ENCODE results near the gene LAMTOR5.
"Not testable (repeated sequence)": the region's sequence is repeated elsewhere in the genome, so short reads cannot be mapped to it uniquely, and the experiment has no call there.

Gene LAMTOR5

DNA sequence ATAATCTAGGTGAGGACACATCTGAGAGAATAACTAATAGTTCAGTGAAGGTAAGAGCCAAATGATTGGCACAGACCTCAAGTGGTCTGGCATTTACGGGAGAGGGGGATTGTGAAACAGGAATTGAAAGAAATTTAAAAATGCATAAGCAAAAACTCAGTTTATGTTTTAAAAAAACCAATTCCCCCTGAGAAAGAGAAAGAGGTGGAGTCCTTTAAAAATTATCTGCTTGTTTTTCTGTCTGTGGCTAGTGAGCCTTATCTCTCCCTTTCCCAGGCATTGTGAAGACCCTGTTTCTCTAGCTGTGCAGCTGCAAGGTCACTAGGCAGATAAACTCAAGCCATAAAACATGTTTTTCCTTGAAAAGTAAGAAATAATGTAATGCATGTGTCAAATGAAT lies 5.6 kb upstream of the LAMTOR5 start:
- H3K9me3 ChIP-seq (ENCODE audit: control insufficient read depth in 5 of 5, low read length in 5 of 5); H3K4me3 ChIP-seq (ENCODE audit: low read depth in 1 of 5, low read length in 5 of 5); H3K27ac ChIP-seq (ENCODE audit: low read depth, low read length); H3K36me3 ChIP-seq (ENCODE audit: control insufficient read depth in 5 of 5, insufficient read depth in 5 of 5, low read length in 5 of 5); H3K27me3 ChIP-seq (ENCODE audit: control insufficient read depth in 5 of 5, insufficient read depth in 4 of 5, low read length in 5 of 5): not testable (repeated sequence)
- Histone ChIP-seq H3K9ac (ENCODE audit: low read length in 5 of 5) (peak overlapping the region in 1 of 5 donors; percentile 2), H3K4me1 (ENCODE audit: control insufficient read depth in 5 of 5, insufficient read depth in 5 of 5, low read length in 5 of 5) (peaks cover 0 to 25% (median 15%) of the 10 kb centered on the region in 5 donors)

GRCh38 chr1:110412576-110412975 lies 5.1 kb upstream of the LAMTOR5 start:
- H3K27me3 ChIP-seq (ENCODE audit: control insufficient read depth in 5 of 5, insufficient read depth in 4 of 5, low read length in 5 of 5), result no peaks in the 10 kb centered on the region
- H3K4me1 ChIP-seq (ENCODE audit: control insufficient read depth in 5 of 5, insufficient read depth in 5 of 5, low read length in 5 of 5), result peaks cover 0 to 28% (median 17%) of the 10 kb centered on the region in 5 donors
- no peak overlapping the region for H3K4me3 ChIP-seq (ENCODE audit: low read depth in 1 of 5, low read length in 5 of 5)
- H3K9ac ChIP-seq (ENCODE audit: low read length in 5 of 5), result peak overlapping the region in 2 of 5 donors; percentile 2 to 32
- H3K27ac ChIP-seq (ENCODE audit: low read depth, low read length), result no peak overlapping the region
- no peaks in the 10 kb centered on the region for H3K9me3 ChIP-seq (ENCODE audit: control insufficient read depth in 5 of 5, low read length in 5 of 5)
- H3K36me3 ChIP-seq (ENCODE audit: control insufficient read depth in 5 of 5, insufficient read depth in 5 of 5, low read length in 5 of 5), result no peaks in the 10 kb centered on the region

DNA sequence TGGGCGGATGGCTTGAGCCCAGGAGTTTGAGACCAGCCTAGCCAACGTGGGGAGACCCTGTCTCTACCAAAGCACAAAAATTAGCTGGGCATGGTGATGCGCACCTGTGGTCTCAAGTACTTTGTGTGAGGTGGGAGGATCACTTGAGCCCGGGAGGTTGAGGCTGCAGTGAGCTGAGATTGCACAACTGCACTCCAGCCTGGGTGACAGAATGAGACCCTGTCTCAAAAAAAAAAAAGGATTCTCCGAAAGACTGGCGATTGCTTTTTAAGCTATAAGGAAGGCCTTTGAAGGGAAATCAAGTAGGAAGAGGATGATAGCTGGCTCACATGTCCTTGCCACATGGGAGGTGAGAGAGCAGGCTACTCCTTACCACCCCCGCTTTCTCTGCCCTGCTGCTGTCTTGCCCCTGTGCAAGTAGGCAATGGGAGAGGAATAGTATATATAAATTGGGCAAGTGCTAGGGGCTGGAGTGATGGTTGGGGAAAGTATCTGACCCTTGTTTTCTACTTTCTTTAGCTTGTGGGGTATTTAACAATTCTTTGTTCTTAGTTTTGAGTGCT lies 3.8 kb upstream of the LAMTOR5 start:
- H3K9me3 ChIP-seq (ENCODE audit: control insufficient read depth in 5 of 5, low read length in 5 of 5), result no peaks in the 10 kb centered on the region

DNA sequence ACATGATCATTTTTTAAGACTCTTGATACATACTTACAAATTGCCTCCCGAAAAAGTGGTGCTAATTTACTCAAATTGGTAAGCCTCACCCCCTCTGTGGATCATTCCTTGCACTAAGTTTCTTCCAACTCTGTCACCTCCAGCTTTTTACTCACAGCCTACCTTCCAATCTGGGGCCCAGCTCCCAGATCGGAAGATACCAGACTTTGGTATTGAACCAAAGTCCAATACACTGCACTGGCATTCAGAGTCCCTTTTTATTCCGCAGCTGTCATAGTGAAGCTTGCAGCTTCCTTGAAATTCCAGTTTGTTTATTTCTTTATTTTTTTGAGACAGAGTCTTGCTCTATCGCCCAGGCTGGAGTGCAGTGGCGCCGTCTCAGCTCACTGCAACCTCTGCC lies 1.8 kb upstream of the LAMTOR5 start:
- Histone ChIP-seq H3K4me3 (ENCODE audit: low read depth in 1 of 5, low read length in 5 of 5) (no peak overlapping the region), H3K27me3 (ENCODE audit: control insufficient read depth in 5 of 5, insufficient read depth in 4 of 5, low read length in 5 of 5) (no peaks in the 10 kb centered on the region), H3K9me3 (ENCODE audit: control insufficient read depth in 5 of 5, low read length in 5 of 5) (no peaks in the 10 kb centered on the region), H3K27ac (ENCODE audit: low read depth, low read length) (no peak overlapping the region), H3K4me1 (ENCODE audit: control insufficient read depth in 5 of 5, insufficient read depth in 5 of 5, low read length in 5 of 5) (peaks cover 2 to 32% (median 29%) of the 10 kb centered on the region in 5 donors), H3K36me3 (ENCODE audit: control insufficient read depth in 5 of 5, insufficient read depth in 5 of 5, low read length in 5 of 5) (peaks cover 2 to 14% (median 8%) of the 10 kb centered on the region in 5 donors), H3K9ac (ENCODE audit: low read length in 5 of 5) (no peak overlapping the region)

More for the DNA sequence above, 3.8 kb upstream of the LAMTOR5 start:
- Histone ChIP-seq H3K4me1 (ENCODE audit: control insufficient read depth in 5 of 5, insufficient read depth in 5 of 5, low read length in 5 of 5) (peaks cover 0 to 36% (median 27%) of the 10 kb centered on the region in 5 donors), H3K27me3 (ENCODE audit: control insufficient read depth in 5 of 5, insufficient read depth in 4 of 5, low read length in 5 of 5) (no peaks in the 10 kb centered on the region), H3K9ac (ENCODE audit: low read length in 5 of 5) (no peak overlapping the region), H3K36me3 (ENCODE audit: control insufficient read depth in 5 of 5, insufficient read depth in 5 of 5, low read length in 5 of 5) (no peaks in the 10 kb centered on the region), H3K27ac (ENCODE audit: low read depth, low read length) (no peak overlapping the region), H3K4me3 (ENCODE audit: low read depth in 1 of 5, low read length in 5 of 5) (no peak overlapping the region)

- Histone ChIP-seq H3K4me1 (ENCODE audit: control insufficient read depth in 5 of 5, insufficient read depth in 5 of 5, low read length in 5 of 5) (peaks cover 2 to 30% (median 28%) of the 10 kb centered on the region in 5 donors), H3K9ac (ENCODE audit: low read length in 5 of 5) (no peak overlapping the region), H3K9me3 (ENCODE audit: control insufficient read depth in 5 of 5, low read length in 5 of 5) (no peaks in the 10 kb centered on the region), H3K27me3 (ENCODE audit: control insufficient read depth in 5 of 5, insufficient read depth in 4 of 5, low read length in 5 of 5) (no peaks in the 10 kb centered on the region), H3K36me3 (ENCODE audit: control insufficient read depth in 5 of 5, insufficient read depth in 5 of 5, low read length in 5 of 5) (peaks cover 9 to 22% (median 15%) of the 10 kb centered on the region in 5 donors), H3K27ac (ENCODE audit: low read depth, low read length) (no peak overlapping the region), H3K4me3 (ENCODE audit: low read depth in 1 of 5, low read length in 5 of 5) (peak overlapping the region; percentile 29 to 98 (median 92))
These were observed 994 bp upstream of the LAMTOR5 start for GRCh38 chr1:110408488-110408887.

DNA sequence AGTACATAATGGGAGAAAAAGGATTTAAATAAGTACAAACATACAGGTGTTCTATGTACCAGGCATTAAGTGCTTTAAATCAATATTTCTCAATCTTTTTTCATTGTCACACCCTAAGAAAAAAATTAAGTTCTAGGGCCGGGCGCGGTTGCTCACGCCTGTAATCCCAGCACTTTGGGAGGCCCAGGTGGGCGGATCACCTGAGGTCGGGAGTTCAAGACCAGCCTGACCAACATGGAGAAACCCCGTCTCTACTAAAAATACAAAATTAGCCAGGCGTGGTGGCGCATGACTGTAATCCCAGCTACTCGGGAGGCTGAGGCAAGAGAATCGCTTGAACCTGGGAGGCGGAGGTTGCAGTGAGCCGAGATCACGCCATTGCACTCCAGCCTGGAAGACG lies 1.1 kb downstream of the LAMTOR5 start:
- Histone ChIP-seq H3K27ac (ENCODE audit: low read depth, low read length) (peak overlapping the region; percentile 37), H3K4me1 (ENCODE audit: control insufficient read depth in 5 of 5, insufficient read depth in 5 of 5, low read length in 5 of 5) (peaks cover 2 to 26% (median 22%) of the 10 kb centered on the region in 5 donors), H3K4me3 (ENCODE audit: low read depth in 1 of 5, low read length in 5 of 5) (peak overlapping the region; percentile 85 to 98 (median 93)), H3K9ac (ENCODE audit: low read length in 5 of 5) (peak overlapping the region; percentile 97 to 99 (median 98)), H3K36me3 (ENCODE audit: control insufficient read depth in 5 of 5, insufficient read depth in 5 of 5, low read length in 5 of 5) (peaks cover 23 to 43% (median 36%) of the 10 kb centered on the region in 5 donors)
- not testable (repeated sequence) for H3K27me3 ChIP-seq (ENCODE audit: control insufficient read depth in 5 of 5, insufficient read depth in 4 of 5, low read length in 5 of 5); H3K9me3 ChIP-seq (ENCODE audit: control insufficient read depth in 5 of 5, low read length in 5 of 5)

GRCh38 chr1:110404401-110404800 lies 3.1 kb downstream of the LAMTOR5 start:
- peak overlapping the region in 1 of 5 donors; percentile 17 for H3K9ac ChIP-seq (ENCODE audit: low read length in 5 of 5)
- H3K4me1 ChIP-seq (ENCODE audit: control insufficient read depth in 5 of 5, insufficient read depth in 5 of 5, low read length in 5 of 5), result peaks cover 2 to 26% (median 22%) of the 10 kb centered on the region in 5 donors
- H3K27ac ChIP-seq (ENCODE audit: low read depth, low read length), result no peak overlapping the region
- H3K36me3 ChIP-seq (ENCODE audit: control insufficient read depth in 5 of 5, insufficient read depth in 5 of 5, low read length in 5 of 5), result peaks cover 29 to 61% (median 50%) of the 10 kb centered on the region in 5 donors
- no peaks in the 10 kb centered on the region for H3K9me3 ChIP-seq (ENCODE audit: control insufficient read depth in 5 of 5, low read length in 5 of 5)
- no peaks in the 10 kb centered on the region for H3K27me3 ChIP-seq (ENCODE audit: control insufficient read depth in 5 of 5, insufficient read depth in 4 of 5, low read length in 5 of 5)
- H3K4me3 ChIP-seq (ENCODE audit: low read depth in 1 of 5, low read length in 5 of 5), result no peak overlapping the region

DNA sequence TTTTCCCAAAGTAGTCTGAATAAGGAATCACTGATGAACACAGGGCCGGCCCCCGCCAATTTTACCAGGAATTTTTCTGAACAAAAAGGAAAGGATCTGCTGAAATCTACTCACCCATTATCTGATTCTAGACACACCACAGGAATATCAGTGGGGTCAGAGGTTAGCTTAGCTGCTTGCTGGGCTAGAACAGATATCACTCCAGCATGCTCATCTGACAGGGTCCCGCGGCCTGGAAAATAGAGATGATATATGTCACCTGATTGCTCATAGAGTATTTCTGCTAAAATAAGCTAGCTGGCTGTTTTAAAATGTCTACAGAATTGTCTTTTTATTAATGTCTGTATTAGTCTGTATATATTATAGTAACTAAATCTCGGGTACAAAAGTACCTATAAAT lies 3.7 kb downstream of the LAMTOR5 start:
- Histone ChIP-seq H3K4me3 (ENCODE audit: low read depth in 1 of 5, low read length in 5 of 5) (no peak overlapping the region), H3K36me3 (ENCODE audit: control insufficient read depth in 5 of 5, insufficient read depth in 5 of 5, low read length in 5 of 5) (peaks cover 29 to 65% (median 51%) of the 10 kb centered on the region in 5 donors), H3K9ac (ENCODE audit: low read length in 5 of 5) (no peak overlapping the region), H3K4me1 (ENCODE audit: control insufficient read depth in 5 of 5, insufficient read depth in 5 of 5, low read length in 5 of 5) (peaks cover 2 to 26% (median 21%) of the 10 kb centered on the region in 5 donors), H3K27ac (ENCODE audit: low read depth, low read length) (no peak overlapping the region), H3K9me3 (ENCODE audit: control insufficient read depth in 5 of 5, low read length in 5 of 5) (no peaks in the 10 kb centered on the region), H3K27me3 (ENCODE audit: control insufficient read depth in 5 of 5, insufficient read depth in 4 of 5, low read length in 5 of 5) (no peaks in the 10 kb centered on the region)

GRCh38 chr1:110396259-110396958 lies 11.1 kb downstream of the LAMTOR5 start:
- H3K4me3 ChIP-seq (ENCODE audit: low read depth in 1 of 5, low read length in 5 of 5); H3K9me3 ChIP-seq (ENCODE audit: control insufficient read depth in 5 of 5, low read length in 5 of 5); H3K27ac ChIP-seq (ENCODE audit: low read depth, low read length); H3K27me3 ChIP-seq (ENCODE audit: control insufficient read depth in 5 of 5, insufficient read depth in 4 of 5, low read length in 5 of 5); H3K9ac ChIP-seq (ENCODE audit: low read length in 5 of 5): not testable (repeated sequence)
- peaks cover 0 to 14% (median 8%) of the 10 kb centered on the region in 5 donors for H3K4me1 ChIP-seq (ENCODE audit: control insufficient read depth in 5 of 5, insufficient read depth in 5 of 5, low read length in 5 of 5)
- H3K36me3 ChIP-seq (ENCODE audit: control insufficient read depth in 5 of 5, insufficient read depth in 5 of 5, low read length in 5 of 5), result peaks cover 6 to 44% (median 19%) of the 10 kb centered on the region in 5 donors

DNA sequence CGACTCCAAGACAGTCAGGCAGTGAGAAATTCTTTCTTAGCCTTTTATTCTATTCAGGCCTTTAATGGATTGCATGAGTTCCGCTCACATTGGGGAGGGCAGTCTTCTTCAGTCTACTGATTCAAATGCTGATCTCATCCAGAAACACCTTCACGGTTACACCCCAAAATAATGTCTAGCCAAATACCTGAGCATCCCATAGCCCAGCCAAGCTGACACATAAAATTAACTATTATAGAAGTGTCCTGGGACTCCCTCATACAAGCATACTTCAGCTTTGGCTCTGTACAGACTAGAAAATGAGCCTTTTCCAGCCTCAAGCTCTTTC lies 13.0 kb downstream of the LAMTOR5 start:
- H3K27ac ChIP-seq (ENCODE audit: low read depth, low read length), result no peak overlapping the region
- peaks cover 3 to 29% (median 21%) of the 10 kb centered on the region in 5 donors for H3K4me1 ChIP-seq (ENCODE audit: control insufficient read depth in 5 of 5, insufficient read depth in 5 of 5, low read length in 5 of 5)
- no peaks in the 10 kb centered on the region for H3K27me3 ChIP-seq (ENCODE audit: control insufficient read depth in 5 of 5, insufficient read depth in 4 of 5, low read length in 5 of 5)
- no peak overlapping the region for H3K9ac ChIP-seq (ENCODE audit: low read length in 5 of 5)
- H3K36me3 ChIP-seq (ENCODE audit: control insufficient read depth in 5 of 5, insufficient read depth in 5 of 5, low read length in 5 of 5), result peaks cover 0 to 26% (median 9%) of the 10 kb centered on the region in 5 donors
- H3K4me3 ChIP-seq (ENCODE audit: low read depth in 1 of 5, low read length in 5 of 5), result no peak overlapping the region
- H3K9me3 ChIP-seq (ENCODE audit: control insufficient read depth in 5 of 5, low read length in 5 of 5), result no peaks in the 10 kb centered on the region

All from subcutaneous abdominal adipose tissue (tissue), 5 donors.